Fibroblast of lung (primary cell): ENCODE results near the gene PRG3.

ENCODE experiments used
- CTCF ChIP-seq, 2 donors: IDR thresholded peaks in 1 of 2; conservative IDR thresholded peaks in 1 of 2; 1 replicate in 1 of 2; 2 replicates in 1 of 2; pipeline ENCODE4 v1.5.1; 2011 to 2012; ENCODE audit warnings: low read length in 2 of 2, control low read depth in 1 of 2, inconsistent platforms in 1 of 2, low read depth in 1 of 2, mild to moderate bottlenecking in 1 of 2
- EZH2 ChIP-seq: IDR thresholded peaks from 2 replicates; pipeline ENCODE4 v1.5.1; 2012; ENCODE audit warnings: low read length, control low read depth, mild to moderate bottlenecking; ENCODE audit errors: missing control alignments

- TF ChIP-seq EZH2 (no peak), CTCF (conservative IDR thresholded peaks at IDR 0.05 in 1 of 2, IDR thresholded peaks at IDR 0.05 in 1 of 2; ENCODE audit: low read depth in 1 of 2, low read length in 2 of 2) (no peak)
These were observed 10.0 kb downstream of the PRG3 start for GRCh38 chr11:57370941-57371340.
